Glutamatergic neuron (in vitro differentiated cells): ENCODE measurements around the gene DCDC2C. TPM values are rescaled to one million over a fixed set of nuclear protein-coding genes. Genes with fewer than 3 reads are reported as not detected.

Experiments used
- DNase-seq: peaks from one replicate; pipeline ENCODE4 v3.0.0; 2022
- H3K27ac Mint-ChIP-seq: one replicate; pipeline ENCODE4 v1.8.0; 2020; ENCODE audit warnings: mild to moderate bottlenecking, mixed read lengths, inconsistent platforms; ENCODE audit not compliant: unreplicated experiment
- H3K27me3 Mint-ChIP-seq: one replicate; pipeline ENCODE4 v1.8.0; 2020; ENCODE audit warnings: mild to moderate bottlenecking, moderate library complexity, mixed read lengths, inconsistent platforms; ENCODE audit not compliant: unreplicated experiment
- H3K36me3 Mint-ChIP-seq: one replicate; pipeline ENCODE4 v1.8.0; 2020; ENCODE audit warnings: mild to moderate bottlenecking, mixed read lengths, inconsistent platforms; ENCODE audit not compliant: unreplicated experiment
- H3K4me1 Mint-ChIP-seq: one replicate; pipeline ENCODE4 v1.8.0; 2020; ENCODE audit warnings: mild to moderate bottlenecking, low read depth, mixed read lengths, inconsistent platforms; ENCODE audit not compliant: unreplicated experiment
- H3K4me3 Mint-ChIP-seq: one replicate; pipeline ENCODE4 v1.8.0; 2020; ENCODE audit warnings: mild to moderate bottlenecking, mixed read lengths, inconsistent platforms; ENCODE audit not compliant: unreplicated experiment
- H3K9me3 Mint-ChIP-seq: one replicate; pipeline ENCODE4 v1.8.0; 2020; ENCODE audit warnings: mild to moderate bottlenecking, moderate library complexity, mixed read lengths, inconsistent platforms; ENCODE audit not compliant: unreplicated experiment
- CTCF ChIP-seq: fragments of 200-600 bp; sonication (generic); IDR thresholded peaks from one replicate; pipeline ENCODE4 v1.5.0; 2021; ENCODE audit not compliant: partially characterized antibody, unreplicated experiment
- total RNA-seq: library from RNA; stranded (reverse); fragmentation: NEBNext Ultra II Directional; extraction: Animal tissue kit (Norgen Biotek cat#: 25700); gene quantifications from one replicate; pipeline ENCODE4 v1.2.1, GENCODE V29; 2021; ENCODE audit not compliant: unreplicated experiment

The DCDC2C gene
- total RNA-seq, 1 donor from 2014 or later: not detected

GRCh38 chr2:3679616-3680393 is 23.6 kb upstream of the DCDC2C start:
- H3K9me3 Mint-ChIP-seq: no peaks in the 10 kb centered on the region
- no peaks in the 10 kb centered on the region for H3K4me1 Mint-ChIP-seq
- no peaks in the 10 kb centered on the region for H3K36me3 Mint-ChIP-seq
- no peak overlapping the region for H3K4me3 Mint-ChIP-seq
- H3K27ac Mint-ChIP-seq: no peak overlapping the region
- H3K27me3 Mint-ChIP-seq: no peaks in the 10 kb centered on the region
- TF ChIP-seq CTCF: no peak
- no peak for DNase-seq

GRCh38 chr2:3680548-3681345 is 22.6 kb upstream of the DCDC2C start:
- no peak for DNase-seq
- Mint-ChIP-seq H3K27ac (no peak overlapping the region), H3K36me3 (peaks cover 3% of the 10 kb centered on the region), H3K4me1 (no peaks in the 10 kb centered on the region), H3K4me3 (no peak overlapping the region), H3K9me3 (no peaks in the 10 kb centered on the region), H3K27me3 (no peaks in the 10 kb centered on the region)
- no peak for TF ChIP-seq CTCF

- Mint-ChIP-seq H3K9me3 (no peaks in the 10 kb centered on the region), H3K36me3 (peaks cover 3% of the 10 kb centered on the region)
Observed at GRCh38 chr2:3681625-3682024, 21.8 kb upstream of the DCDC2C start.

GRCh38 chr2:3682811-3683210 is 20.6 kb upstream of the DCDC2C start:
- peaks cover 3% of the 10 kb centered on the region for H3K36me3 Mint-ChIP-seq
- no peak overlapping the region for H3K27ac Mint-ChIP-seq
- no peaks in the 10 kb centered on the region for H3K9me3 Mint-ChIP-seq
- no peak overlapping the region for H3K4me3 Mint-ChIP-seq
- DNase-seq: no peak
- no peak for TF ChIP-seq CTCF
- H3K27me3 Mint-ChIP-seq: no peaks in the 10 kb centered on the region
- H3K4me1 Mint-ChIP-seq: no peaks in the 10 kb centered on the region

More at GRCh38 chr2:3681625-3682024, 21.8 kb upstream of the DCDC2C start:
- Mint-ChIP-seq H3K4me3 (no peak overlapping the region), H3K27me3 (no peaks in the 10 kb centered on the region), H3K4me1 (no peaks in the 10 kb centered on the region), H3K27ac (no peak overlapping the region)
- no peak for TF ChIP-seq CTCF
- DNase-seq: no peak
